GM18868 (cell line): ENCODE measurements around the gene DSG3.

Experiments used
- ATAC-seq: cut with Tn5 transposase; IDR thresholded peaks from one replicate; pipeline ENCODE4 v1.9.1; 2021; ENCODE audit warnings: mild to moderate bottlenecking, moderate library complexity; ENCODE audit not compliant: unreplicated experiment

The DSG3 gene

GRCh38 chr18:31512203-31512764 lies 64.7 kb downstream of the DSG3 start:
- no peak for ATAC-seq

GRCh38 chr18:31513189-31513935 lies 65.8 kb downstream of the DSG3 start:
- no peak for ATAC-seq

- ATAC-seq = no peak
Observed at GRCh38 chr18:31516437-31516836, 68.9 kb downstream of the DSG3 start.

- no peak for ATAC-seq
Observed at GRCh38 chr18:31526374-31526773, 78.8 kb downstream of the DSG3 start.
